Fibroblast of lung (primary cell): ENCODE data around the gene ACER3. TPM values are rescaled to one million over a fixed set of nuclear protein-coding genes. Genes with fewer than 3 reads are reported as not detected.

ENCODE experiments used
- DNase-seq, 2 donors: peaks; one replicate each; pipeline versions ENCODE4 v3.0.0 to v3.0.0-alpha.2; 2010; ENCODE audit warnings: low read depth in 2 of 2
- H2AFZ ChIP-seq: 2 replicates; pipeline ENCODE4 v1.5.1; 2012; ENCODE audit warnings: low read length, control low read depth, inconsistent platforms
- H3K27ac ChIP-seq: 2 replicates; pipeline ENCODE4 v1.5.1; 2011; ENCODE audit warnings: low read length, control low read depth; ENCODE audit not compliant: insufficient read depth
- H3K27me3 ChIP-seq: 2 replicates; pipeline ENCODE4 v1.5.1; 2011; ENCODE audit warnings: mild to moderate bottlenecking, low read length; ENCODE audit not compliant: control insufficient read depth, insufficient read depth
- H3K36me3 ChIP-seq: 2 replicates; pipeline ENCODE4 v1.5.1; 2011; ENCODE audit warnings: low read length; ENCODE audit not compliant: control insufficient read depth, insufficient read depth
- H3K4me1 ChIP-seq: 2 replicates; pipeline ENCODE4 v1.5.1; 2011; ENCODE audit warnings: low read length; ENCODE audit not compliant: control insufficient read depth, insufficient read depth; ENCODE audit errors: extremely low read depth
- H3K4me2 ChIP-seq: 2 replicates; pipeline ENCODE4 v1.5.1; 2011; ENCODE audit warnings: low read length, control low read depth; ENCODE audit not compliant: insufficient read depth; ENCODE audit errors: extremely low read depth
- H3K4me3 ChIP-seq, 4 experiments: fragments of 200-600 bp in 1 of 4; sonication (generic) in 1 of 4; replicated peaks in 1 of 4; 2 replicates each; pipeline ENCODE4 v1.5.1; 2011 to 2016; ENCODE audit warnings: low read length in 4 of 4, low read depth in 3 of 4, mild to moderate bottlenecking in 3 of 4, control low read depth in 2 of 4, inconsistent platforms in 1 of 4, mixed read lengths in 1 of 4; ENCODE audit not compliant: insufficient read depth in 1 of 4; ENCODE audit errors: control extremely low read depth in 1 of 4
- H3K79me2 ChIP-seq: 2 replicates; pipeline ENCODE4 v1.5.1; 2012; ENCODE audit warnings: mild to moderate bottlenecking, low read length, inconsistent platforms; ENCODE audit not compliant: control insufficient read depth, insufficient read depth
- H3K9ac ChIP-seq: 2 replicates; pipeline ENCODE4 v1.5.1; 2011; ENCODE audit warnings: mild to moderate bottlenecking, low read length, control low read depth; ENCODE audit not compliant: insufficient read depth
- H3K9me3 ChIP-seq: 2 replicates; pipeline ENCODE4 v1.5.1; 2012; ENCODE audit warnings: low read depth, low read length; ENCODE audit not compliant: control insufficient read depth, insufficient read depth
- H4K20me1 ChIP-seq: 2 replicates; pipeline ENCODE4 v1.5.1; 2011; ENCODE audit warnings: low read length; ENCODE audit not compliant: control insufficient read depth, insufficient read depth; ENCODE audit errors: extremely low read depth
- EZH2 ChIP-seq: IDR thresholded peaks from 2 replicates; pipeline ENCODE4 v1.5.1; 2012; ENCODE audit warnings: low read length, control low read depth, mild to moderate bottlenecking; ENCODE audit errors: missing control alignments
- polyA plus RNA-seq, 2 donors: library from polyadenylated mRNA; depleted of rRNA in 1 of 2; stranded (reverse) in 1 of 2; unstranded in 1 of 2; fragments of >200 nt; gene quantifications; 2 replicates each; pipeline ENCODE4 v1.2.1, GENCODE V29; 2011 to 2012; ENCODE audit warnings: missing spikeins in 1 of 2
- total RNA-seq: library from RNA; depleted of rRNA; stranded (reverse); fragments of >200 nt; gene quantifications from 2 replicates; pipeline ENCODE4 v1.2.1, GENCODE V29; 2014
- TF ChIP-seq, protein P1 (sequence below), 2 donors: IDR thresholded peaks in 1 of 2; conservative IDR thresholded peaks in 1 of 2; 1 replicate in 1 of 2; 2 replicates in 1 of 2; pipeline ENCODE4 v1.5.1; 2011 to 2012; ENCODE audit warnings: low read length in 2 of 2, control low read depth in 1 of 2, inconsistent platforms in 1 of 2, low read depth in 1 of 2, mild to moderate bottlenecking in 1 of 2

Gene ACER3
- total and polyA plus RNA-seq, 2 donors (not counting 1 experiment from before 2014, with no cell fraction given), result 6.1 to 22.3 TPM

DNA sequence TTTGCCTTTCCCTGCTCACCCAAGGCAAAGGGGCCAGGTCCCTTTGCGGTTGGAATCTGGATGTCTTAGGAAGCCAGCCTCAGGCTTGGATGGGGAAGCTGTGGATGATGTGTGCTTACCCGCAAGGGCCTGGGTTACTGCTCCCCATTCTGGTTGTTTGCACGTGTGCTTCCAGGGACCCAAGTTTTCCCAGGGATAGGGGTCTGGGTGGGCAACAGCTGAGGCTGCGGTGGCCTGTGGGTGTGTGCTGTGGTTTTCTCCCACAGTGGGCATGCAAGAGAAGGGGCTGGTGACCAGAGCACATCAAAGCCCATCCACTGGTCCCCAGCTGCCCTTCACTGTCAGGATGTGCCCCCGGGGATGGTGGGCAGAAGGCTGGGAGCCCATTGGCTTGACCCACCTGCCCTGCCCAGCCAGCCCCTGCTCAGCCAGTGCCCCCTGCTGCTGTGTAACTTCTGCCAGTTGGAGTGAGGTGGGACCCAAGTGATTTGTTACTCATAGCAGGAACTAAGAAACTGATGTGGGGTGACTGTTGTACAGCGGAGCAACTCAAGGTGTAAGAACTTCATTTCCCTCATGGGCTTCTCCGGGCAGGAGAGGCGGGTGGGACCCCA is 209.4 kb downstream of the ACER3 start:
- H4K20me1 ChIP-seq, result no peaks in the 10 kb centered on the region
- H3K79me2 ChIP-seq, result peaks cover 16% of the 10 kb centered on the region
- no peak overlapping the region for H3K27ac ChIP-seq
- TF ChIP-seq EZH2, result no peak
- TF ChIP-seq, protein P1, sequence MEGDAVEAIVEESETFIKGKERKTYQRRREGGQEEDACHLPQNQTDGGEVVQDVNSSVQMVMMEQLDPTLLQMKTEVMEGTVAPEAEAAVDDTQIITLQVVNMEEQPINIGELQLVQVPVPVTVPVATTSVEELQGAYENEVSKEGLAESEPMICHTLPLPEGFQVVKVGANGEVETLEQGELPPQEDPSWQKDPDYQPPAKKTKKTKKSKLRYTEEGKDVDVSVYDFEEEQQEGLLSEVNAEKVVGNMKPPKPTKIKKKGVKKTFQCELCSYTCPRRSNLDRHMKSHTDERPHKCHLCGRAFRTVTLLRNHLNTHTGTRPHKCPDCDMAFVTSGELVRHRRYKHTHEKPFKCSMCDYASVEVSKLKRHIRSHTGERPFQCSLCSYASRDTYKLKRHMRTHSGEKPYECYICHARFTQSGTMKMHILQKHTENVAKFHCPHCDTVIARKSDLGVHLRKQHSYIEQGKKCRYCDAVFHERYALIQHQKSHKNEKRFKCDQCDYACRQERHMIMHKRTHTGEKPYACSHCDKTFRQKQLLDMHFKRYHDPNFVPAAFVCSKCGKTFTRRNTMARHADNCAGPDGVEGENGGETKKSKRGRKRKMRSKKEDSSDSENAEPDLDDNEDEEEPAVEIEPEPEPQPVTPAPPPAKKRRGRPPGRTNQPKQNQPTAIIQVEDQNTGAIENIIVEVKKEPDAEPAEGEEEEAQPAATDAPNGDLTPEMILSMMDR (conservative IDR thresholded peaks at IDR 0.05 in 1 of 2, IDR thresholded peaks at IDR 0.05 in 1 of 2; ENCODE audit: low read depth in 1 of 2, low read length in 2 of 2), result no peak
- H3K36me3 ChIP-seq, result peaks cover 3% of the 10 kb centered on the region
- no peak overlapping the region for H3K4me2 ChIP-seq
- no peaks in the 10 kb centered on the region for H3K27me3 ChIP-seq
- H2AFZ ChIP-seq, result no peak overlapping the region
- no peaks in the 10 kb centered on the region for H3K9me3 ChIP-seq
- H3K4me3 ChIP-seq, result no peak overlapping the region
- no peak for DNase-seq
- H3K9ac ChIP-seq, result no peak overlapping the region
- peaks cover 42% of the 10 kb centered on the region for H3K4me1 ChIP-seq

DNA sequence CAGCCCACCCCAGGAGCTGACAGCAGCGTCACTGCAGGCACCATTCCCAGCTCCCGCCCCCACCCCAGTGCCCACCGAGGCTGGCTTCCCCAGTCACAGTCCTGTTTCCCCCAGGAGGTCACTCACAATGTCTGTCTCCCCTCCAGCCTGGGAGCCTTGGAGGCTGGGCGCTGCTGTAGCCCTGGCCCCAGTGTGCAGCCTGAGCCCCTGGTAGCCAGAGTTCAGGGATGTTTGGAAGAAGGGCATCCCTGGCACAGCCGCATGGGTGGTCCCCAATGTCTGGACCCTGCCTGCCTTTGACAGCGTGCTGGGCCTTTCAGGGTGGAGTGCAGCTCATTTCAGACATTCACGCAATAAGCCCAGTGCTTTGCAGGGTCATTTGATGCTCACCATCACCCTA is 210.4 kb downstream of the ACER3 start:
- no peaks in the 10 kb centered on the region for H3K9me3 ChIP-seq
- H4K20me1 ChIP-seq, result no peaks in the 10 kb centered on the region

DNA sequence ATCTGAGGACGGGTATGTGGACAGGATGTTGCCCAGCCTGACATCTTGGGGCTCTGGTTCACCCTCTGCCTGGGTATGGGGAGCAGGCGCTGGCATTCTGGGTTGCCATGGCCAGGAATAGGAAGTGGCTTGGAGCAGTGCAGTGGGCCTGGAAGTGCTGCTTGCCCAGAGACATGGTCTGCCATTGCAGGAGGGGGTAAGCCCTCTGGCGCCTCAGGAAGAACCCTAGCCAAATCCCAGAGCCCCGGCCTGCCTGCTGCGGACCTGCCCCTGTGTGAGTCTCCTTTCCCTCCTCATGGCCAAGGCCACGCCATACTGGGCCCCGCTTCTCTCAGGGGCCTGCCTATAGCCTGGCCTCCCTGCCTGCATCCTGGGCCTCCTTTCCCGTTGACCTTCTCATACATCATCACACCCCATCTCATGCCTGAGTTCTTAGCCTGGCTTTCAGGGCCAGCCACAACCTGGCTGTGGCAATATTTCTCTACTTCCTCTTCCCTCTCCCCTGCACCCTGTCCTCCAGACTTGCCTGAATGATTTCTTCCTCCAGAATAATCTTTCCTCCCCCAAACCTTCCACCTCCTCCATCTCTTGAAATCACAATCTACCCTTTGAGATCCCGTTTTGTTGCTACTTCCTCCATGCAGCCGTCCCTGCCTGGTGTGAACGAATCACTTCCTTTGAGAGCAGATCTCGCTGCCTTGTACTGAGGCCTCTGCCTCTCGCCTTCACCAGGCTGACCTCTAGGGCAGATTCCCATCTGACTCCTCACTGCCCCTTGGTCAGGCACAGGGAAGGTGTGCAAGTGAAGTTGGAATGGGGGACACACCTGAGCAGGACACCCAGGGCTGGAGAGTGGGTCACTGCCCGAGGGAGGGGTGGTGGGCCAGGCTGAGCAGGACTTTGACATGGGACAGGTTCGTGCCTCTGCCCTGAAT is 211.2 kb downstream of the ACER3 start:
- Histone ChIP-seq H4K20me1 (no peaks in the 10 kb centered on the region), H3K79me2 (peaks cover 17% of the 10 kb centered on the region), H3K9ac (no peak overlapping the region), H3K9me3 (no peaks in the 10 kb centered on the region), H3K27ac (peak overlapping the region; percentile 94), H3K27me3 (no peaks in the 10 kb centered on the region), H3K4me3 (no peak overlapping the region), H3K4me2 (peak overlapping the region; percentile 37), H3K4me1 (peaks cover 36% of the 10 kb centered on the region), H2AFZ (peak overlapping the region; percentile 10), H3K36me3 (peaks cover 3% of the 10 kb centered on the region)
- DNase-seq, result peak in 1 of 2 donors; percentile 19
- TF ChIP-seq EZH2, result no peak
- TF ChIP-seq, protein P1 (conservative IDR thresholded peaks at IDR 0.05 in 1 of 2, IDR thresholded peaks at IDR 0.05 in 1 of 2; ENCODE audit: low read depth in 1 of 2, low read length in 2 of 2), result no peak

More for the DNA sequence above, 210.4 kb downstream of the ACER3 start:
- H3K4me1 ChIP-seq, result peaks cover 36% of the 10 kb centered on the region
- no peak for DNase-seq
- H3K9ac ChIP-seq, result no peak overlapping the region
- H3K36me3 ChIP-seq, result peaks cover 3% of the 10 kb centered on the region
- H2AFZ ChIP-seq, result no peak overlapping the region
- no peaks in the 10 kb centered on the region for H3K27me3 ChIP-seq
- no peak for TF ChIP-seq EZH2
- TF ChIP-seq, protein P1 (conservative IDR thresholded peaks at IDR 0.05 in 1 of 2, IDR thresholded peaks at IDR 0.05 in 1 of 2; ENCODE audit: low read depth in 1 of 2, low read length in 2 of 2), result no peak
- no peak overlapping the region for H3K27ac ChIP-seq
- peaks cover 17% of the 10 kb centered on the region for H3K79me2 ChIP-seq
- H3K4me2 ChIP-seq, result no peak overlapping the region
- H3K4me3 ChIP-seq, result no peak overlapping the region
